GM19328 (cell line): ENCODE data around the gene SOX9.
A peak's percentile ranks its signal among the peaks of the same experiment; 100 is the strongest.

ENCODE experiments used
- ATAC-seq: cut with Tn5 transposase; IDR thresholded peaks from one replicate; pipeline ENCODE4 v1.9.1; 2021; ENCODE audit warnings: mild to moderate bottlenecking, moderate library complexity; ENCODE audit not compliant: unreplicated experiment

Gene SOX9

GRCh38 chr17:72120642-72121163 is at the start of gene SOX9:
SOX9 (plus strand) TSS chr17:72121020; CDS start chr17:72121392, 372 bp downstream.
- peak; percentile 80 for ATAC-seq

- no peak for ATAC-seq
Observed at GRCh38 chr17:72071330-72071729, 49.5 kb upstream of the SOX9 start.

GRCh38 chr17:72075995-72076677 is 44.7 kb upstream of the SOX9 start:
- no peak for ATAC-seq

GRCh38 chr17:72076678-72077030 is 44.2 kb upstream of the SOX9 start:
- ATAC-seq, result no peak

GRCh38 chr17:72077326-72077960 is 43.4 kb upstream of the SOX9 start:
- no peak for ATAC-seq

GRCh38 chr17:72079700-72080099 is 41.1 kb upstream of the SOX9 start:
- no peak for ATAC-seq

- no peak for ATAC-seq
Observed at GRCh38 chr17:72087876-72088275, 32.9 kb upstream of the SOX9 start.

- ATAC-seq, result no peak
Observed at GRCh38 chr17:72089453-72089987, 31.3 kb upstream of the SOX9 start.

GRCh38 chr17:72090108-72090507 is 30.7 kb upstream of the SOX9 start:
- no peak for ATAC-seq

GRCh38 chr17:72092710-72093322 is 28.0 kb upstream of the SOX9 start:
- ATAC-seq, result no peak

- ATAC-seq, result no peak
Observed at GRCh38 chr17:72093707-72094106, 27.1 kb upstream of the SOX9 start.

- no peak for ATAC-seq
Observed at GRCh38 chr17:72095316-72095715, 25.5 kb upstream of the SOX9 start.

- ATAC-seq, result no peak
Observed at GRCh38 chr17:72097144-72097543, 23.7 kb upstream of the SOX9 start.

GRCh38 chr17:72099919-72100318 is 20.9 kb upstream of the SOX9 start:
- ATAC-seq, result no peak

- ATAC-seq, result no peak
Observed at GRCh38 chr17:72100470-72100869, 20.4 kb upstream of the SOX9 start.

GRCh38 chr17:72101526-72101925 is 19.3 kb upstream of the SOX9 start:
- no peak for ATAC-seq

- ATAC-seq, result no peak
Observed at GRCh38 chr17:72102366-72102765, 18.5 kb upstream of the SOX9 start.

GRCh38 chr17:72104164-72104862 is 16.5 kb upstream of the SOX9 start:
- no peak for ATAC-seq

GRCh38 chr17:72104863-72105234 is 16.0 kb upstream of the SOX9 start:
- no peak for ATAC-seq

- ATAC-seq, result no peak
Observed at GRCh38 chr17:72107100-72107499, 13.7 kb upstream of the SOX9 start.

- ATAC-seq, result no peak
Observed at GRCh38 chr17:72110231-72110941, 10.4 kb upstream of the SOX9 start.
